HepG2 (cell line): ENCODE results near the gene FDXR. TPM values are rescaled to one million over a fixed set of nuclear protein-coding genes. Genes with fewer than 3 reads are reported as not detected.

ENCODE experiments used
- ELF1 ChIP-seq: sonication (generic); formaldehyde crosslinking; IDR thresholded peaks from 2 replicates; pipeline ENCODE4 v1.4.0; 2020; ENCODE audit warnings: missing genetic modification reagents
- ERF ChIP-seq: IDR thresholded peaks from 2 replicates; pipeline ENCODE4 v1.6.1; 2018; ENCODE audit warnings: missing biosample characterization, missing genetic modification reagents
- FOXM1 ChIP-seq: sonication (generic); formaldehyde crosslinking; IDR thresholded peaks from 2 replicates; pipeline ENCODE4 v1.5.0; 2020; ENCODE audit warnings: missing genetic modification reagents
- HNRNPUL1 ChIP-seq: fragments of 200-400 bp; formaldehyde crosslinking; IDR thresholded peaks from 2 replicates; pipeline ENCODE4 v1.6.1; 2017; ENCODE audit warnings: low read depth, mild to moderate bottlenecking, low read length, moderate library complexity
- IKZF5 ChIP-seq: IDR thresholded peaks from 2 replicates; pipeline ENCODE4 v1.6.1; 2018; ENCODE audit warnings: missing genetic modification reagents, mild to moderate bottlenecking, missing compliant biosample characterization
- MNT ChIP-seq: fragments of 450-650 bp; IDR thresholded peaks from 2 replicates; pipeline ENCODE4 v1.6.1; 2016
- MTA1 ChIP-seq: sonication (generic); formaldehyde crosslinking; IDR thresholded peaks from 2 replicates; pipeline ENCODE4 v1.4.0; 2020; ENCODE audit warnings: missing genetic modification reagents, mild to moderate bottlenecking, borderline replicate concordance
- MXD3 ChIP-seq: IDR thresholded peaks from 2 replicates; pipeline ENCODE4 v1.6.1; 2016; ENCODE audit warnings: mild to moderate bottlenecking, missing biosample characterization, missing genetic modification reagents
- PATZ1 ChIP-seq: sonication (generic); formaldehyde crosslinking; IDR thresholded peaks from 2 replicates; pipeline ENCODE4 v1.4.0; 2020; ENCODE audit warnings: missing genetic modification reagents
- POLR2A ChIP-seq, 2 experiments: IDR thresholded peaks; 2 replicates each; pipeline ENCODE4 v1.6.1; 2011; ENCODE audit warnings: low read depth in 2 of 2, low read length in 2 of 2, mild to moderate bottlenecking in 1 of 2, moderate library complexity in 1 of 2; ENCODE audit not compliant: insufficient read depth in 1 of 2
- RARA ChIP-seq: IDR thresholded peaks from 2 replicates; pipeline ENCODE4 v1.6.1; 2016; ENCODE audit warnings: missing genetic modification reagents, missing compliant biosample characterization
- SOX6 ChIP-seq, 2 experiments: fragments of 450-650 bp in 1 of 2; sonication (generic) in 1 of 2; formaldehyde crosslinking in 1 of 2; IDR thresholded peaks; 2 replicates each; pipeline versions ENCODE4 v1.4.0 to v1.6.1; 2017 to 2020; ENCODE audit warnings: antibody characterized with exemption in 1 of 2, mild to moderate bottlenecking in 1 of 2, missing genetic modification reagents in 1 of 2
- SPEN ChIP-seq: sonication (generic); formaldehyde crosslinking; IDR thresholded peaks from 2 replicates; pipeline ENCODE4 v1.5.1; 2020; ENCODE audit warnings: low read depth, mild to moderate bottlenecking, missing genetic modification reagents
- TFAP4 ChIP-seq: sonication (generic); IDR thresholded peaks from 2 replicates; pipeline ENCODE4 v1.6.1; 2016; ENCODE audit warnings: low read depth, borderline replicate concordance
- UBTF ChIP-seq: sonication (generic); formaldehyde crosslinking; IDR thresholded peaks from 2 replicates; pipeline ENCODE4 v1.4.0; 2020; ENCODE audit warnings: mild to moderate bottlenecking, missing genetic modification reagents
- ZNF362 ChIP-seq: sonication (generic); formaldehyde crosslinking; IDR thresholded peaks from 2 replicates; pipeline ENCODE4 v1.4.0; 2020; ENCODE audit warnings: missing genetic modification reagents, mild to moderate bottlenecking, borderline replicate concordance
- ZNF367 ChIP-seq: sonication (generic); formaldehyde crosslinking; IDR thresholded peaks from 2 replicates; pipeline ENCODE4 v1.4.0; 2020; ENCODE audit warnings: missing genetic modification reagents, borderline replicate concordance
- ZNF777 ChIP-seq: sonication (generic); formaldehyde crosslinking; IDR thresholded peaks from 2 replicates; pipeline ENCODE4 v1.4.0; 2020; ENCODE audit warnings: missing genetic modification reagents
- polyA plus RNA-seq, 8 experiments: library from polyadenylated mRNA; depleted of rRNA in 3 of 8; stranded (reverse) in 7 of 8; unstranded in 1 of 8; fragments of >200 nt; fragmentation: Illumina TruSeq in 4 of 8; extraction: Trizol in 4 of 8; gene quantifications; 2 replicates each; pipeline versions ENCODE4 v1.2.1 to v1.2.3, GENCODE V29; 2011 to 2016; ENCODE audit warnings: low read depth in 4 of 8, missing spikeins in 1 of 8, mixed read lengths in 1 of 8; ENCODE audit not compliant: insufficient read depth in 1 of 8
- total RNA-seq, 5 experiments: library from RNA; depleted of rRNA; stranded (reverse); fragments of >200 nt; fragmentation: Illumina TruSeq; extraction: Trizol; gene quantifications; 2 replicates each; pipeline ENCODE4 v1.2.3, GENCODE V29; 2016; ENCODE audit warnings: low read depth in 1 of 5

FDXR gene
- total and polyA plus RNA-seq, 2 of the 13 experiments (the other 11 are each of a cell fraction or from before 2014, with no cell fraction given), result 23.4 to 116 TPM

GRCh38 chr17:74852237-74853047 lies 20.4 kb downstream of the FDXR start (continued):
- TF ChIP-seq IKZF5 (0 out of 2 replicates have a peak, but pooled peaks have one; percentile 23), ZNF367 (CRISPR knock-in tag) (peak; percentile 44; the same call in 1 of the 2 replicates), ZNF362 (CRISPR knock-in tag) (0 out of 2 replicates have a peak, but pooled peaks have one; percentile 8), RARA (CRISPR knock-in tag) (peak; percentile 26; the same call in 1 of the 2 replicates), ZNF777 (CRISPR knock-in tag) (0 out of 2 replicates have a peak, but pooled peaks have one; percentile 26), POLR2A (IDR thresholded peaks at IDR 0.05; ENCODE audit: insufficient read depth in 1 of 2, low read depth in 2 of 2, low read length in 2 of 2) (no peak), MTA1 (CRISPR knock-in tag) (peak; percentile 66; the same call in 1 of the 2 replicates), TFAP4 (peak; percentile 57; the same call in 1 of the 2 replicates), MNT (no peak), ELF1 (no peak), FOXM1 (peak; percentile 71; the same call in 1 of the 2 replicates), HNRNPUL1 (no peak), MXD3 (CRISPR knock-in tag) (0 out of 2 replicates have a peak, but pooled peaks have one; percentile 42), SOX6 (IDR thresholded peaks at IDR 0.05) (no peak), SOX6 (CRISPR knock-in tag; IDR thresholded peaks at IDR 0.05) (peak; percentile 12; the same call in 1 of the 2 replicates), SPEN (CRISPR knock-in tag) (no peak), ERF (CRISPR knock-in tag) (no peak), UBTF (CRISPR knock-in tag) (0 out of 2 replicates have a peak, but pooled peaks have one; percentile 31), PATZ1 (peak; percentile 55)
